H1 (cell line): Measurements from ENCODE around the gene LTBP3. TPM values are rescaled to one million over a fixed set of nuclear protein-coding genes. Genes with fewer than 3 reads are reported as not detected.

Experiments used
- CTCF ChIA-PET: fragments of 300-600 bp; sonication (Branson Sonifier 250); formaldehyde crosslinking; loops from one replicate; lab custom pipeline; 2021; ENCODE audit not compliant: partially characterized antibody; lab: Charles Lee
- POLR2A ChIA-PET: fragments of 300-600 bp; sonication (Branson Sonifier 250); formaldehyde crosslinking; loops from one replicate; lab custom pipeline; 2021; ENCODE audit warnings: inconsistent platforms; ENCODE audit not compliant: partially characterized antibody; lab: Charles Lee
- DNase-seq, 2 experiments: peaks; one replicate each; pipeline versions ENCODE4 v3.0.0 to v3.0.0-alpha.2; 2010 to 2022; ENCODE audit warnings: low spot score in 2 of 2, low read depth in 1 of 2, mixed read lengths in 1 of 2
- FAIRE-seq: peaks from 2 replicates; lab custom pipeline; 2011; peaks lifted over from hg19 to GRCh38; lab: Jason Lieb, UNC
- H2AFZ ChIP-seq: 2 replicates; pipeline ENCODE4 v1.8.1; 2012; ENCODE audit warnings: low read length, inconsistent platforms
- H2AK5ac ChIP-seq: 2 replicates; pipeline ENCODE4 v1.6.1; 2013; ENCODE audit warnings: low read depth, low read length
- H2BK120ac ChIP-seq: replicated peaks from 2 replicates; pipeline ENCODE3; 2013; ENCODE audit warnings: low read depth, low read length, inconsistent platforms
- H2BK12ac ChIP-seq: 2 replicates; pipeline ENCODE4 v1.6.1; 2013; ENCODE audit warnings: low read depth, low read length
- H2BK15ac ChIP-seq: 2 replicates; pipeline ENCODE4 v1.6.1; 2013; ENCODE audit warnings: low read length
- H2BK20ac ChIP-seq: 2 replicates; pipeline ENCODE4 v1.6.1; 2013; ENCODE audit warnings: low read length
- H2BK5ac ChIP-seq: 2 replicates; pipeline ENCODE4 v1.6.1; 2013; ENCODE audit warnings: low read depth, low read length
- H3K14ac ChIP-seq: 2 replicates; pipeline ENCODE4 v1.6.1; 2013; ENCODE audit warnings: inconsistent platforms; ENCODE audit not compliant: insufficient read length
- H3K18ac ChIP-seq: 2 replicates; pipeline ENCODE4 v1.6.1; 2013; ENCODE audit warnings: low read length; ENCODE audit errors: extremely low read depth
- H3K23ac ChIP-seq: 2 replicates; pipeline ENCODE4 v1.6.1; 2013; ENCODE audit warnings: inconsistent platforms; ENCODE audit not compliant: insufficient read length
- H3K23me2 ChIP-seq: 2 replicates; pipeline ENCODE4 v1.6.1; 2013; ENCODE audit warnings: low read depth, low read length
- H3K27ac ChIP-seq: 2 replicates; pipeline ENCODE4 v1.6.1; 2011; ENCODE audit warnings: low read depth, low read length, inconsistent platforms
- H3K27me3 ChIP-seq, 4 experiments: replicated peaks in 1 of 4; 1 replicate in 1 of 4; 2 replicates in 3 of 4; pipeline versions ENCODE4 v1.6.1 to v1.8.1; 2011 to 2013; ENCODE audit warnings: low read length in 3 of 4, mild to moderate bottlenecking in 3 of 4, inconsistent platforms in 2 of 4, mixed read lengths in 2 of 4, moderate library complexity in 1 of 4; ENCODE audit not compliant: control insufficient read depth in 3 of 4, insufficient read depth in 3 of 4; ENCODE audit errors: extremely low read depth in 1 of 4
- H3K36me3 ChIP-seq, 4 experiments: 2 replicates each; pipeline versions ENCODE4 v1.6.1 to v1.8.1; 2011 to 2013; ENCODE audit warnings: mild to moderate bottlenecking in 4 of 4, low read length in 3 of 4, moderate library complexity in 2 of 4, control low read depth in 1 of 4, inconsistent platforms in 1 of 4; ENCODE audit not compliant: insufficient read depth in 4 of 4, control insufficient read depth in 2 of 4
- H3K4ac ChIP-seq: replicated peaks from 2 replicates; pipeline ENCODE3; 2013; ENCODE audit warnings: low read length, low read depth, mixed read lengths, inconsistent platforms; ENCODE audit not compliant: insufficient read length
- H3K4me1 ChIP-seq, 4 experiments: replicated peaks in 1 of 4; 1 replicate in 1 of 4; 2 replicates in 3 of 4; pipeline versions ENCODE4 v1.6.1 to v1.8.1; 2011 to 2013; ENCODE audit warnings: low read length in 3 of 4, inconsistent platforms in 2 of 4, mixed read lengths in 1 of 4; ENCODE audit not compliant: insufficient read depth in 4 of 4, control insufficient read depth in 3 of 4
- H3K4me2 ChIP-seq, 2 experiments: 2 replicates each; pipeline versions ENCODE4 v1.6.1 to v1.8.1; 2011 to 2013; ENCODE audit warnings: low read depth in 2 of 2, low read length in 2 of 2, control low read depth in 1 of 2, inconsistent platforms in 1 of 2, mild to moderate bottlenecking in 1 of 2; ENCODE audit not compliant: insufficient read depth in 1 of 2
- H3K4me3 ChIP-seq, 4 experiments: fragments of 200-600, 300-600 bp in 1 of 4; sonication (generic), shearing (Covaris generic), sonication (Bioruptor Twin) in 1 of 4; 2 replicates each; pipeline versions ENCODE4 v1.5.1 to v1.8.1; 2011 to 2016; ENCODE audit warnings: low read length in 4 of 4, low read depth in 3 of 4, control low read depth in 2 of 4, inconsistent platforms in 2 of 4, mild to moderate bottlenecking in 2 of 4, mixed read lengths in 1 of 4, moderate library complexity in 1 of 4; ENCODE audit not compliant: insufficient read depth in 2 of 4; ENCODE audit errors: extremely low read depth in 1 of 4
- H3K56ac ChIP-seq: replicated peaks from 2 replicates; pipeline ENCODE3; 2013; ENCODE audit warnings: low read depth, mild to moderate bottlenecking, mixed read lengths, low read length, inconsistent platforms; ENCODE audit not compliant: insufficient read length
- H3K79me1 ChIP-seq: 2 replicates; pipeline ENCODE4 v1.6.1; 2013; ENCODE audit warnings: low read depth, low read length, control low read depth
- H3K79me2 ChIP-seq, 2 experiments: 2 replicates each; pipeline versions ENCODE4 v1.6.1 to v1.8.1; 2012 to 2013; ENCODE audit warnings: low read length in 2 of 2, mild to moderate bottlenecking in 2 of 2, inconsistent platforms in 1 of 2; ENCODE audit not compliant: insufficient read depth in 2 of 2, control insufficient read depth in 1 of 2
- H3K9ac ChIP-seq, 4 experiments: replicated peaks in 1 of 4; 1 replicate in 1 of 4; 2 replicates in 3 of 4; pipeline versions ENCODE4 v1.6.1 to v1.8.1; 2011 to 2013; ENCODE audit warnings: low read depth in 3 of 4, low read length in 3 of 4, control low read depth in 2 of 4, mild to moderate bottlenecking in 2 of 4, moderate library complexity in 2 of 4, inconsistent platforms in 1 of 4; ENCODE audit errors: extremely low read depth in 1 of 4
- H3K9me3 ChIP-seq, 2 experiments: 2 replicates each; pipeline versions ENCODE4 v1.6.1 to v1.8.1; 2012 to 2013; ENCODE audit warnings: mild to moderate bottlenecking in 2 of 2, moderate library complexity in 2 of 2, control low read depth in 1 of 2, inconsistent platforms in 1 of 2, low read depth in 1 of 2, low read length in 1 of 2, mixed read lengths in 1 of 2; ENCODE audit not compliant: insufficient read depth in 2 of 2
- H4K20me1 ChIP-seq, 2 experiments: replicated peaks in 1 of 2; 2 replicates each; pipeline versions ENCODE3 to v1.8.1; 2011 to 2013; ENCODE audit warnings: inconsistent platforms in 2 of 2, low read length in 2 of 2, mild to moderate bottlenecking in 1 of 2; ENCODE audit not compliant: insufficient read depth in 2 of 2, control insufficient read depth in 1 of 2
- H4K5ac ChIP-seq: 2 replicates; pipeline ENCODE4 v1.6.1; 2013; ENCODE audit warnings: low read length, low read depth, mixed read lengths, inconsistent platforms; ENCODE audit not compliant: insufficient read length
- H4K8ac ChIP-seq: 2 replicates; pipeline ENCODE4 v1.8.0; 2013; ENCODE audit warnings: mild to moderate bottlenecking, moderate library complexity, low read length, inconsistent platforms; ENCODE audit not compliant: insufficient read depth; ENCODE audit errors: extremely low read depth
- H4K91ac ChIP-seq: replicated peaks from 2 replicates; pipeline ENCODE3; 2013; ENCODE audit warnings: low read length, mixed read lengths, inconsistent platforms; ENCODE audit not compliant: insufficient read length
- PHF8 ChIP-seq: fragments of 200-600 bp; sonication (generic); conservative IDR thresholded peaks from 2 replicates; pipeline ENCODE4 v1.7.1; 2012; ENCODE audit warnings: low read depth, mild to moderate bottlenecking, inconsistent platforms, low read length, moderate library complexity
- RAD21 ChIP-seq, 2 experiments: IDR thresholded peaks in 1 of 2; conservative IDR thresholded peaks in 1 of 2; 2 replicates each; pipeline ENCODE4 v1.6.1; 2011; ENCODE audit warnings: low read depth in 2 of 2, low read length in 2 of 2, improper control_type of control experiment in 1 of 2, inconsistent platforms in 1 of 2, mild to moderate bottlenecking in 1 of 2, moderate library complexity in 1 of 2
- WGBS, 2 experiments: shearing (Covaris generic) in 1 of 2; methylation state at CpG; one replicate each; pipeline versions ENCODE4 v1.1.6 to v1.1.7; 2013 to 2015; ENCODE audit warnings: low lambda C conversion rate in 2 of 2, mixed read lengths in 2 of 2, inconsistent platforms in 1 of 2, low coverage in 1 of 2, missing lambda C conversion rate in 1 of 2; ENCODE audit not compliant: insufficient replicate concordance in 2 of 2, insufficient coverage in 1 of 2, insufficient read length in 1 of 2; ENCODE audit errors: extremely low coverage in 1 of 2, missing lambda C conversion rate in 1 of 2; 5-methylcytosine and 5-hydroxymethylcytosine counted together
- polyA plus RNA-seq, 7 experiments: library from polyadenylated mRNA; depleted of rRNA in 3 of 7; stranded (reverse) in 5 of 7; unstranded in 2 of 7; fragments of >200 nt in 5 of 7; fragments of 200-250 nt in 2 of 7; gene quantifications; 1 replicate in 5 of 7; 2 replicates in 1 of 7; 4 replicates in 1 of 7; pipeline versions ENCODE4 v1.2.1 to v1.2.3, GENCODE V29; 2011 to 2013; ENCODE audit warnings: missing spikeins in 2 of 7, mixed read lengths in 2 of 7
- total RNA-seq: library from RNA; stranded (reverse); fragmentation: NEBNext Ultra II Directional; extraction: Animal tissue kit (Norgen Biotek cat#: 25700); gene quantifications from 2 replicates; pipeline ENCODE4 v1.2.1, GENCODE V29; 2021

LTBP3 gene
- total and polyA plus RNA-seq, 2 of the 8 experiments (the other 6 are each of a cell fraction or from before 2014, with no cell fraction given) = 12.8 to 17.8 TPM

- Histone ChIP-seq H2AFZ (no peak overlapping the region), H3K79me2 (peaks cover 0 to 11% of the 10 kb centered on the region in 2 experiments; a peak in 1 of 4 replicates)
Measured at GRCh38 chr11:65569164-65569972, 11.2 kb upstream of the LTBP3 start.

More at GRCh38 chr11:65569164-65569972, 11.2 kb upstream of the LTBP3 start:
- TF ChIP-seq PHF8 (0 out of 2 replicates have a peak, but pooled peaks have one; percentile 38), RAD21 (IDR thresholded peaks at IDR 0.05 in 1 of 2, conservative IDR thresholded peaks at IDR 0.05 in 1 of 2; ENCODE audit: low read depth in 2 of 2, low read length in 2 of 2) (no peak)
- Histone ChIP-seq H3K4me3 (peak overlapping the region; percentile 67 to 97 (median 92)), H2BK15ac (0 out of 2 replicates have a peak overlapping the region, but pooled peaks have one; percentile 61), H3K23ac (no peak overlapping the region), H3K9me3 (no peaks in the 10 kb centered on the region), H3K4me1 (peaks cover 5 to 23% (median 14%) of the 10 kb centered on the region in 4 experiments), H4K8ac (no peak overlapping the region), H3K4ac (peak overlapping the region; percentile 8), H3K27me3 (peaks cover 0 to 3% (median 0%) of the 10 kb centered on the region in 4 experiments; a peak in 3 of 7 replicates), H3K56ac (peak overlapping the region; percentile 34), H2AK5ac (no peak overlapping the region), H3K79me1 (peaks cover 2% of the 10 kb centered on the region; the same call in 1 of the 2 replicates), H4K20me1 (peaks cover 15 to 16% of the 10 kb centered on the region in 2 experiments), H3K27ac (peak overlapping the region; percentile 13; the same call in 1 of the 2 replicates), H3K18ac (0 out of 2 replicates have a peak overlapping the region, but pooled peaks have one; percentile 48), H2BK5ac (peak overlapping the region; percentile 21; the same call in 1 of the 2 replicates), H2BK120ac (no peak overlapping the region), H4K5ac (peak overlapping the region; percentile 47), H2BK12ac (no peak overlapping the region), H3K9ac (peak overlapping the region in 3 of 4 experiments; percentile 8 to 73 (median 38); a peak in 5 of 7 replicates), H3K4me2 (peak overlapping the region; percentile 72 to 90), H3K14ac (no peak overlapping the region), H2BK20ac (no peak overlapping the region), H4K91ac (no peak overlapping the region), H3K23me2 (peaks cover 6% of the 10 kb centered on the region; the same call in 1 of the 2 replicates), H3K36me3 (no peaks in the 10 kb centered on the region)
- POLR2A ChIA-PET = interaction anchor here (0.9 to 2.0 kb wide), 4 partner anchors 10 to 72 kb away, joined by 3 to 14 read pairs (median 4); partner anchors contain the start of gene LTBP3
- no peak for FAIRE-seq
- WGBS, 2 experiments = 22% methylated on average over 28 of the region's 28 CpGs; no CpG with 5 or more reads in 1 of the 2 experiments
- CTCF ChIA-PET = interaction anchor here (0.8 to 16.3 kb wide), 9 partner anchors 9 to 294 kb away, joined by 3 to 284 read pairs (median 31); partner anchors contain the start of gene LTBP3
- no peak for DNase-seq
